ENCODE data around the gene ATP10B.

ATP10B gene

DNA sequence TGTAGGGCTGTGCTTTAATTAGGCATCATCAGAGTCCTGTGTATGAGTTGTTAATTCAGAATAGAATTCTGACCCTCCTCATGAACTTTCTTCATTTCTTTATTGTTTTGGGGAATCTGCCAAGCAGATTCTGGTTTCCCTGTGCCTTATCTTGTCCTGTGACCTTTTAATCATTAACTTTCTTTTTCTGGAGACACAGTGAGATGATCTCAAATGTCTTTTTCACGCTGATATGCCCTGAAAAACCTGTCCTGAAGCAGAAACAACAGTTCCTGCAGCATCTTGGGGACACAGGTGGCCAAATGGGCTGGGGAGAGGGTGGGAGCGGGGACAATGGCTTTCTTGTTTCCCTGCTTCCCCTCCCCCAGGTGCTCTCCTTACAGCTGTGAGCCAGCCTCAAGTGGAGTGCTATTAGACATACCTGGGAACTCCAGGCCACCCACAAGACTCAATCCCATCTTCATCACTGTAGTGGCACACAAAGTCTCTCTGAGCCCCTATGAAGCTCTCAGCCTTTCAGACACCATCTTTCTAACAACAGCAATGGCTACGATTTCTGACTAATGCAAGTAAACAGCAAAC, 213.8 kb downstream of the ATP10B start:
- in situ Hi-C loops (cut with MboI; ENCODE audit: low sequenced_read_pairs), result no loop called here

GRCh38 chr5:160637357-160638090, 214.5 kb downstream of the ATP10B start:
- in situ Hi-C loops (cut with MboI; ENCODE audit: low sequenced_read_pairs), result no loop called here

GRCh38 chr5:160635663-160636062, 216.3 kb downstream of the ATP10B start:
- in situ Hi-C loops (cut with MboI; ENCODE audit: low sequenced_read_pairs), result no loop called here

DNA sequence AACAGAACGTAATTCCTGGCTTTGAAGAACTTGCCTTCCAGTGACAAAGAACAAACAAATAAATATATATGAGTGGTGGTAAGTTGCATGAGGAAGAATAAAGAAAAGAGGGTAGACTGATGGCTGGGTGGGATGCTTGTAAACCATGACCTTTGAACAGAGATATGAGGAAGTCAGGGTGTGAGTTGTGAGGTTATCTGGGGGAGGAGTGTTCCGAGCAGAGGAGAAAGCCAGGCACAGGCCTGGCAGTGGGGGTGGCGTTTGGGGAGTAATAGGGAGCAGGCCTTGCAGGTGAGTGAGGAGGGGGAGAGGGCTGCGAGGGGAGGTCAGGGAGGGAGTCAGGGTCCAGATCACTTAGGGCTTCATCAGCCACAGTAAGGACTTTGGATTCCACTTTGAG, 217.0 kb downstream of the ATP10B start:
- in situ Hi-C loops (cut with MboI; ENCODE audit: low sequenced_read_pairs), result no loop called here

DNA sequence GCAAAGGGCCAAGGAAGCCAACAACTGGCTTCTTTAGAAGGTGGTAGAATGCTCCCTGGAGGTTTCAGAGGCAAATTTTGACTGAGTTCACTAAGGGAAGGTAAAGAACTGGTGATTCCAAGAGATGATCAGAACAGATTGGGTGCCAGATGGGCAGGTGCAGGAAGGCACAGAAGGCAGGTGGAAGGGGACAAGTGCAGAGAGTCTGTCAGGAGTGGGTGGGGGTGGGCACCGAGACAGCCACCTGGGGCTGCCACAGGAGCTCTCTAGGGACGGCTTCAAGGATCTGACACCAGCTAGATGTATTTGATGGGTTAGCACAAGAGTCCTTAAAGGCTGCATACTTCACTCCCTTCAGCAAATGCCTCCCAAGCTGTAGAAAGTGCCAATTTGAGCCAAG, 223.0 kb downstream of the ATP10B start:
- in situ Hi-C loops (cut with MboI; ENCODE audit: low sequenced_read_pairs), result no loop called here

- in situ Hi-C loops (cut with MboI; ENCODE audit: low sequenced_read_pairs), result no loop called here
These were observed 223.4 kb downstream of the ATP10B start for GRCh38 chr5:160628619-160628968.

- in situ Hi-C loops (cut with MboI; ENCODE audit: low sequenced_read_pairs), result no loop called here
These were observed 223.9 kb downstream of the ATP10B start for GRCh38 chr5:160627921-160628618.

GRCh38 chr5:160626322-160626721, 225.7 kb downstream of the ATP10B start:
- in situ Hi-C loops (cut with MboI; ENCODE audit: low sequenced_read_pairs), result no loop called here

- in situ Hi-C loops (cut with MboI; ENCODE audit: low sequenced_read_pairs), result no loop called here
These were observed 230.5 kb downstream of the ATP10B start for GRCh38 chr5:160621526-160621925.

- in situ Hi-C loops (cut with MboI; ENCODE audit: low sequenced_read_pairs), result no loop called here
These were observed 231.6 kb downstream of the ATP10B start for GRCh38 chr5:160620401-160620800.

GRCh38 chr5:160619381-160619780, 232.6 kb downstream of the ATP10B start:
- in situ Hi-C loops (cut with MboI; ENCODE audit: low sequenced_read_pairs), result no loop called here

DNA sequence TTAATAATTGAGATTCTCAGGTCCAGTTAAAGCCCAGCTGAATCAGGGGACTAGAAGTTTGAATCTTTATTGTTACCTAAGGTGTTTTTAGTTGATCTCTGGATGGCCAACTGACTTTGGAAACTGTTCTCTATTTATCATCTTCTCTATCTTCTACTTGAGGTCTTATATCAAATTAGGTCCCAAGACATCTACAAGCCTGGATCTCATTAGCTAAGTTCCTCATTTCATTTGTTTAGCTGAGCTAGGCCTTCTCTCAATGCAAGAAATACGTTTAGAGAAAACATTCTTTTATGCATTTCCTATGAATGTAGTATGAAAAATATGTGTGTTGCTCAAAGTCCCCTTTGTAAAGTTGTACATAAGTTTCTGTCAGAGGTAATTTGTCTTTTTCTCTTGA, 233.7 kb downstream of the ATP10B start:
- in situ Hi-C loops (cut with MboI; ENCODE audit: low sequenced_read_pairs), result no loop called here

GRCh38 chr5:160616712-160617497, 235.1 kb downstream of the ATP10B start:
- in situ Hi-C loops (cut with MboI; ENCODE audit: low sequenced_read_pairs), result no loop called here

DNA sequence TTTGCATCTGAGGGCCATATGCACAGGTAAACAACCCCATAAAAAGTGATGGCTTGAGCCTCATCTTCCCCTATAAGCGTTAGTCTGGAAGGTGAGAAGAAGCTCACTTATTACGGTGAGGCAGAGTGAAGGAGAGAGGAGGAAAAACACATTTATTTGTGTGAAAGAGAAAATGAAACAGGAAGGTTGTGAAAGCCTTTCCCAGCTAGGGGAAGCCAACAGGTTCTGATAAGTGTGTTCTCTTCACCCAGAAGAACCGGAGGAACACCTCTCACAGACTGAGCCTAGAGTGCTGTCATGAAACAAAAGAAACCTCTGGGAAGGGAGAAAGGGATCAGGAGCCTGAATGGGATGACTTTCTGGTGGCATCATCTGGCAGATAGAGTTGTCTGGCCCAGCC, 237.9 kb downstream of the ATP10B start:
- in situ Hi-C loops (cut with MboI; ENCODE audit: low sequenced_read_pairs), result no loop called here

- in situ Hi-C loops (cut with MboI; ENCODE audit: low sequenced_read_pairs), result no loop called here
These were observed 246.7 kb downstream of the ATP10B start for GRCh38 chr5:160605266-160605665.

- in situ Hi-C loops (cut with MboI; ENCODE audit: low sequenced_read_pairs), result no loop called here
These were observed 247.5 kb downstream of the ATP10B start for GRCh38 chr5:160604484-160604883.

DNA sequence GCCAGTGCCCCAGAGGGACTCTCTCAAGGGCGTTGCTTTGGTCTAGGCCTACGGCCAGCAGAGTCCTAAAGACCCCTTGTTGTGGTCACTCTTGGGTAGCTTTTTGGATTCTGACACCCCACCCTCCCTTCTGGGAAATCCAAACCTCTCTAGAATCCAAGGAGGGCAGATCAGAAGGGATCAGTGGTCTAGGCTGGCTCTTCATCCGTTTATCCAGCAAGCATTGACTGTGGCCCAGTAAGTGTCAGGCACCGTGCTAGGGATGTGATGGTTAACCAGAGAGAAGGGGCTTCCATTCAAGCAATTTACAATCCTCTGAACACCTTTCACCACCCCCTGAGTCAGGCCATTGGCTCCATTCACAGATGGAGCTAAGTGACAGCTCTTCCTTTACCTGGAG, 249.3 kb downstream of the ATP10B start:
- in situ Hi-C loops (cut with MboI; ENCODE audit: low sequenced_read_pairs), result no loop called here

DNA sequence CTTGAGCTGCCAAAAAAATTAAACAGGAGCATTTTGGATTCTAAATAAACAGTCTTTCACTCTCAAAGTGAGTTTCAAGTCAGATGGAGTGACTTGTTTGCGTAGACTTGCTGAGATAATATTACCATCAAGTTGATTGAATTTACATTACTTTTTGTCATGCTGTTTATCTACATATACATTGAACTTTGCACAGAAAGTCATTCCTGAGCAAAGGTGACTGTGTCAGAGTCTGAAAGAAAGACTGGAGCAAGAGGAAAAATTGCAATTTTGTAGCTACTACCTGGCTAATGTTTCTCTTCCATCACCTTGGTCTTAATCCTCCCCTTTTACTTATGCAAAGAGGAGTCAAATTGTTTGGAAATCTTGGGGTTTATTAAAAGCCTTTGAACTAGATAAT, 251.0 kb downstream of the ATP10B start:
- in situ Hi-C loops (cut with MboI; ENCODE audit: low sequenced_read_pairs), result no loop called here

DNA sequence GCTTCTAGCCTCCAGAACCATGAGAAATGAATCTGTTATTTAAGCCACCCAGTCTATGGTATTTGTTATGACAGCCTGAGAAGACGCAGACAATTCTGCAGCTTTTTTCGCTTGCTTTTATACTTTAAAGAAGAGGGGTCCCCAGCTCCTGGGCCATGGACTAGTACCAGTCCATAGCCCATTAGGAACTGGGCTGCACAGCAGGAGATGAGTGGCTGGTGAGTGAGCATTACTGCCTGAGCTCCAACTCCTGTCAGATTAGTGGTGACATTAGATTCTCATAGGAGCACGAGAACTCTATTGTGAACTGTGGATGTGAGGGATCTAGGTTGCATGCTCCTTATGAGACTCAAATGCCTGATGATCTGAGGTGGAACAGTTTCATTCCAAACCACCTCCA, 278.7 kb downstream of the ATP10B start:
- in situ Hi-C loops (cut with MboI; ENCODE audit: low sequenced_read_pairs), result no loop called here

- in situ Hi-C loops (cut with MboI; ENCODE audit: low sequenced_read_pairs), result no loop called here
These were observed 284.8 kb downstream of the ATP10B start for GRCh38 chr5:160567031-160567705.

DNA sequence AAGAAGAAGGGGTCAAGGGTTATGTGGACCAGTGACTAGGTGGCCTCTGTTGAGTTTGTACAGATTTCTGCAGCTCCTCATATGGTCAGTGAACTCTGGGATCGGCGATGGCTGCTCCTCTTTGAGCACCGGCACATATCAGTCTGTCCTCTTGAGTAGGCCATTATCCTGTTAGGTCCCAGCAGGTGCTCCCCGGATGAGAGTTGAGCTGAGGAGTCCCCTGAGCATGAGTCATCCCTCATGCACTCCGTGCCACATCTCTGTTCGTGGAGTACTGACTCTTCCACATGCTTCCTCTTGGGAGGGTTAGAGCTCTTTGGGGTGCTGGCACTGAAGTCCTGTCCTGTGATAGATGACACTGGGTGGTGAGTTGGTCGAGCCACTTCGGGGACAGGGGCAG, 286.6 kb downstream of the ATP10B start:
- in situ Hi-C loops (cut with MboI; ENCODE audit: low sequenced_read_pairs), result no loop called here
